ENCODE measurements around the gene POU6F2.

Gene POU6F2

DNA sequence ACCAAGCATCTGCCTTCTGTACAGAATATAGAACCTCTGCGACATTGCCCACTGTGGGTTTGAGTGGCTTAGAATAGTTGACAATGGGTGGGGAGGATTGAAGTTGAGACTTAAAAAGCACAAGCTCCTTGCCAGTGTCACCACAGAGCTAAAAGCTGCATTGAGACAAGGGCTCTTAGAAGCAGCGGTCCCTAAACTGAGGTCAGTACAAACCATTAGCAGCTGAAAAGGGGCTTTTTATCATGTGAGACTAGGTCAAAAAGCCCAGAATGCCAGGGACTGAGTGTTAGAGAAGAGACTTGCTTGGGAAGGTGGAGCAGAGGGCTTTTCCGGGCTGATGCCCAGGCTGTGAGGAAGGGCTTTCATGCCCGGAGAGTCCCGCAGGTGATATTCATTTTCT lies 91.3 kb downstream of the POU6F2 start:
- Histone ChIP-seq H3K9me2 (replicated peaks; ENCODE audit: low read depth, low read length) (no peaks in the 10 kb centered on the region), H3K27me3 (ENCODE audit: insufficient read depth, low read length, poor library complexity, severe bottlenecking) (no peaks in the 10 kb centered on the region), H3K79me2 (ENCODE audit: insufficient read depth, low read length) (no peaks in the 10 kb centered on the region), H2AFZ (ENCODE audit: low read length) (no peak overlapping the region), H3K4me2 (ENCODE audit: low read depth, low read length, poor library complexity, severe bottlenecking) (no peak overlapping the region), H3K9ac (ENCODE audit: low read depth, low read length, poor library complexity, severe bottlenecking) (no peak overlapping the region), H3K4me3 (ENCODE audit: low read length, poor library complexity, severe bottlenecking) (no peak overlapping the region), H3K4me1 (ENCODE audit: insufficient read depth, low read length, poor library complexity, severe bottlenecking) (no peaks in the 10 kb centered on the region), H3F3A (ENCODE audit: low read depth) (no peaks in the 10 kb centered on the region), H4K20me1 (ENCODE audit: insufficient read depth, low read length, poor library complexity, severe bottlenecking) (no peaks in the 10 kb centered on the region), H3K9me3 (ENCODE audit: insufficient read depth, low read depth, low read length) (no peaks in the 10 kb centered on the region), H3K36me3 (ENCODE audit: insufficient read depth, low read length) (no peaks in the 10 kb centered on the region)
- TF ChIP-seq, protein P1, sequence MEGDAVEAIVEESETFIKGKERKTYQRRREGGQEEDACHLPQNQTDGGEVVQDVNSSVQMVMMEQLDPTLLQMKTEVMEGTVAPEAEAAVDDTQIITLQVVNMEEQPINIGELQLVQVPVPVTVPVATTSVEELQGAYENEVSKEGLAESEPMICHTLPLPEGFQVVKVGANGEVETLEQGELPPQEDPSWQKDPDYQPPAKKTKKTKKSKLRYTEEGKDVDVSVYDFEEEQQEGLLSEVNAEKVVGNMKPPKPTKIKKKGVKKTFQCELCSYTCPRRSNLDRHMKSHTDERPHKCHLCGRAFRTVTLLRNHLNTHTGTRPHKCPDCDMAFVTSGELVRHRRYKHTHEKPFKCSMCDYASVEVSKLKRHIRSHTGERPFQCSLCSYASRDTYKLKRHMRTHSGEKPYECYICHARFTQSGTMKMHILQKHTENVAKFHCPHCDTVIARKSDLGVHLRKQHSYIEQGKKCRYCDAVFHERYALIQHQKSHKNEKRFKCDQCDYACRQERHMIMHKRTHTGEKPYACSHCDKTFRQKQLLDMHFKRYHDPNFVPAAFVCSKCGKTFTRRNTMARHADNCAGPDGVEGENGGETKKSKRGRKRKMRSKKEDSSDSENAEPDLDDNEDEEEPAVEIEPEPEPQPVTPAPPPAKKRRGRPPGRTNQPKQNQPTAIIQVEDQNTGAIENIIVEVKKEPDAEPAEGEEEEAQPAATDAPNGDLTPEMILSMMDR (conservative IDR thresholded peaks at IDR 0.05; ENCODE audit: low read length): no peak
- TF ChIP-seq EZH2phosphoT487 (IDR thresholded peaks at IDR 0.05; ENCODE audit: borderline replicate concordance): no peak

DNA sequence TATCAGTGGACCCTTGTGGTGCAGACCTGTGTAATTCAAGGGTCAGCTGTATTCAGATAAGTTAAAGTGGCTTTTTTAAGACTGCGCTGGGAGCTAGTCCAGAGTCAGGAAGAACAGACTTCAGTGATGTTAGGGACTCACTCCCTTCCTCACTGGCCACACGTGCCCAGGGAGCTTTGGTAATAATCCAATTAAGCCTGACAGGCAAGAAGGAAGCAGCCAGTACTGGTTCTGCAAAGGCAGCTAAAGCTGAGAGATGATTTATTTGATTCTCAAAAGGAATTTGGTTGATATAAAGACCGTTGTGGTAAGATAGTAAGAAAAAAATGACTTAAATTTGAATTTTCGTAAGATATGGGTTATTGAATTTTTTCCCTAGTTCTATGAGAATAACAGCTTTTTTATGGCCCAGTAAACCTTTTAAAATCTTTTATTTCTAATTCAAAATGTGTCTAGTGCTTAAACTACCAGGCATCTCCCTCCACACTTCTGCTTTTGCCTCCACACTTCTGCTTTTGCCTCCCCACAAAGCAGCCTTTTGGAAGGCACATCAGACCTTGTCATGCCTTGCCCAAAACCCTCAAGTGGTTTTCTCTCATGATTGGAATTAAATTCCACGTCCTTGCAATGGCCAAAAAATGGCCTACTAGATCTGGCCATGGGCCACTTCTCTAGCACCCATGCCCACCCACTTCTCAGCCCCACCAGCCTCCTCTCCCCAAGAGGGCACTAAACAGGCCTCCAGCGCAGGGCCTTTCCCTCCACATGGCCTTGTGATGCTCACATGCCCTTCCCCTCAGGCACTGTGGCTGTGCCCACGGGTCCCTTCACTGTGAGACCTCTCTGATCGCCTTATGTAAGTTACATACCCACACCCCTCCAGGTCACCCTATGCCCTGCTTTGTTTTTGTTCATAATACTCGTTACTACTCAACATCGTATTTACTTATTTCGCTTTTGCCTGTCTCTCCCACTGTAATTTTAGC lies 92.5 kb downstream of the POU6F2 start:
- H3K79me2 ChIP-seq (ENCODE audit: insufficient read depth, low read length): no peaks in the 10 kb centered on the region
- no peaks in the 10 kb centered on the region for H4K20me1 ChIP-seq (ENCODE audit: insufficient read depth, low read length, poor library complexity, severe bottlenecking)
- H3K4me1 ChIP-seq (ENCODE audit: insufficient read depth, low read length, poor library complexity, severe bottlenecking): no peaks in the 10 kb centered on the region
- TF ChIP-seq, protein P1 (conservative IDR thresholded peaks at IDR 0.05; ENCODE audit: low read length): no peak
- no peak for TF ChIP-seq EZH2phosphoT487 (IDR thresholded peaks at IDR 0.05; ENCODE audit: borderline replicate concordance)
- no peak overlapping the region for H3K9ac ChIP-seq (ENCODE audit: low read depth, low read length, poor library complexity, severe bottlenecking)
- no peak overlapping the region for H3K4me3 ChIP-seq (ENCODE audit: low read length, poor library complexity, severe bottlenecking)
- no peak overlapping the region for H2AFZ ChIP-seq (ENCODE audit: low read length)
- no peak overlapping the region for H3K4me2 ChIP-seq (ENCODE audit: low read depth, low read length, poor library complexity, severe bottlenecking)
- no peaks in the 10 kb centered on the region for H3K9me3 ChIP-seq (ENCODE audit: insufficient read depth, low read depth, low read length)
- H3K9me2 ChIP-seq (replicated peaks; ENCODE audit: low read depth, low read length): no peaks in the 10 kb centered on the region
- no peaks in the 10 kb centered on the region for H3K36me3 ChIP-seq (ENCODE audit: insufficient read depth, low read length)
- H3K27me3 ChIP-seq (ENCODE audit: insufficient read depth, low read length, poor library complexity, severe bottlenecking): no peaks in the 10 kb centered on the region
- no peaks in the 10 kb centered on the region for H3F3A ChIP-seq (ENCODE audit: low read depth)

DNA sequence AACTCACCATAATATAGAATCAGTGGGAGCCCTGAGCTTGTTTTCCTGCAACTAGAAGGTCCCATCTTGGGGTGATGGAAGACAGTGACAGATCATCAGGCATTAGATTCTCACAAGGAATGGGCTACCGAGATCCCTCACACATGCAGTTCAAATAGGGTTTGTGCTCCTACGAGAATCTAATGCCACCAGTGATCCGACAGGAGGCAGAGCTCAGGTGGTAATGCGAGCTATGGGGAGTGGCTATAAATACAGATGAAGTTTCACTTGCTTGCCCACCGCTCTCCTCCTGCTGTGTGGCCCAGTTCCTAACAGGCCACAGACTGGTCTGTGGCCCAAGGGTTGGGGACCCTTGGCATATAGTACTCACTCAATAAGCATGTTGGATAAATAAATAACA lies 93.4 kb downstream of the POU6F2 start:
- no peaks in the 10 kb centered on the region for H3K4me1 ChIP-seq (ENCODE audit: insufficient read depth, low read length, poor library complexity, severe bottlenecking)
- no peak overlapping the region for H2AFZ ChIP-seq (ENCODE audit: low read length)
- no peak overlapping the region for H3K4me2 ChIP-seq (ENCODE audit: low read depth, low read length, poor library complexity, severe bottlenecking)
- TF ChIP-seq, protein P1 (conservative IDR thresholded peaks at IDR 0.05; ENCODE audit: low read length): no peak
- TF ChIP-seq EZH2phosphoT487 (IDR thresholded peaks at IDR 0.05; ENCODE audit: borderline replicate concordance): no peak
- no peak overlapping the region for H3K4me3 ChIP-seq (ENCODE audit: low read length, poor library complexity, severe bottlenecking)
- H3K9ac ChIP-seq (ENCODE audit: low read depth, low read length, poor library complexity, severe bottlenecking): no peak overlapping the region
- no peaks in the 10 kb centered on the region for H3K27me3 ChIP-seq (ENCODE audit: insufficient read depth, low read length, poor library complexity, severe bottlenecking)
- H3F3A ChIP-seq (ENCODE audit: low read depth): no peaks in the 10 kb centered on the region
- H3K36me3 ChIP-seq (ENCODE audit: insufficient read depth, low read length): no peaks in the 10 kb centered on the region
- no peaks in the 10 kb centered on the region for H4K20me1 ChIP-seq (ENCODE audit: insufficient read depth, low read length, poor library complexity, severe bottlenecking)
- no peaks in the 10 kb centered on the region for H3K9me2 ChIP-seq (replicated peaks; ENCODE audit: low read depth, low read length)
- no peaks in the 10 kb centered on the region for H3K9me3 ChIP-seq (ENCODE audit: insufficient read depth, low read depth, low read length)
- no peaks in the 10 kb centered on the region for H3K79me2 ChIP-seq (ENCODE audit: insufficient read depth, low read length)

Data from Loucy (cell line).